Measurements from ENCODE around the gene BMERB1. TPM values are rescaled to one million over a fixed set of nuclear protein-coding genes. Genes with fewer than 3 reads are reported as not detected.
A peak's percentile ranks its signal among the peaks of the same experiment; 100 is the strongest.

Gene BMERB1
- total and polyA plus RNA-seq, 9 of the 15 experiments (the other 6 are each of a cell fraction or from before 2014, with no cell fraction given): 0.29 to 2.9 (median 0.94) TPM

GRCh38 chr16:15509051-15509592, 74.7 kb downstream of the BMERB1 start:
- Histone ChIP-seq H3K9me1 (ENCODE audit: control insufficient read depth, insufficient read depth, low read length) (no peaks in the 10 kb centered on the region), H3K79me2 (ENCODE audit: control insufficient read depth, insufficient read depth, low read length) (no peaks in the 10 kb centered on the region), H3K27ac (ENCODE audit: extremely low read depth, low read depth, low read length) (no peak overlapping the region), H2AFZ (ENCODE audit: low read depth, low read length) (peak overlapping the region; percentile 16; the same call in 1 of the 2 replicates), H3K27me3 (ENCODE audit: control insufficient read depth in 2 of 2, insufficient read depth in 2 of 2, low read length in 2 of 2) (no peaks in the 10 kb centered on the region), H3K4me2 (ENCODE audit: insufficient read depth, low read length) (peak overlapping the region; percentile 13; the same call in 1 of the 2 replicates), H3K9me3 (replicated peaks; ENCODE audit: control insufficient read depth, insufficient read depth, low read depth, low read length) (no peaks in the 10 kb centered on the region), H3K4me1 (replicated peaks in 1 of 2; ENCODE audit: control insufficient read depth in 2 of 2, insufficient read depth in 2 of 2, low read length in 2 of 2) (peaks cover 6 to 15% of the 10 kb centered on the region in 2 experiments; a peak in 3 of 5 replicates), H3K9ac (ENCODE audit: insufficient read depth in 1 of 2, low read depth in 2 of 2, low read length in 2 of 2) (no peak overlapping the region; a peak in 1 of 4 replicates), H4K20me1 (replicated peaks; ENCODE audit: control insufficient read depth, insufficient read depth, low read length) (no peaks in the 10 kb centered on the region), H3K36me3 (ENCODE audit: control insufficient read depth, insufficient read depth, low read length) (no peaks in the 10 kb centered on the region), H3K4me3 (no peak overlapping the region)
- FAIRE-seq: peak; percentile 48
- peak; percentile 29 to 61 (median 38) for DNase-seq (ENCODE audit: extremely low read depth in 1 of 4, low spot score in 3 of 4)
- CTCF ChIA-PET (ENCODE audit: low intra/inter-chr PET ratio): no interaction called here
- ATAC-seq: peak; percentile 50
- BruUV-seq (replicated peaks): no TSS peak
- POLR2A ChIA-PET: interaction anchor here (0.8 to 3.4 kb wide), 2 partner anchors 10 to 11 kb away, joined by 3 to 20 read pairs; no protein-coding TSS in a partner anchor
- intact Hi-C loops (cut with micrococcal nuclease): no loop called here
- 51% methylated on average over 14 of the region's 14 CpGs for WGBS (ENCODE audit: insufficient coverage, low coverage, missing lambda C conversion rate)
- in situ Hi-C loops (cut with MboI): no loop called here
- TF ChIP-seq ZNF589 (CRISPR knock-in tag; IDR thresholded peaks at IDR 0.05; ENCODE audit: low read depth): no peak
- no peak for TF ChIP-seq ETV1 (tag; conservative IDR thresholded peaks at IDR 0.05; ENCODE audit: low read depth)
- TF ChIP-seq ARID3A (IDR thresholded peaks at IDR 0.05; ENCODE audit: borderline replicate concordance, low read depth, low read length): no peak
- TF ChIP-seq NCOA1 (IDR thresholded peaks at IDR 0.05; ENCODE audit: low read depth): no peak
- no peak for TF ChIP-seq NR2C2 (CRISPR knock-in tag; IDR thresholded peaks at IDR 0.05)
- TF ChIP-seq NR2C2 (tag; IDR thresholded peaks at IDR 0.05): no peak
- no peak for TF ChIP-seq PPARD (CRISPR knock-in tag; IDR thresholded peaks at IDR 0.05)
- TF ChIP-seq ZNF592 (IDR thresholded peaks at IDR 0.05): no peak
- TF ChIP-seq ELF4 (CRISPR knock-in tag; IDR thresholded peaks at IDR 0.05): no peak
- peak; percentile 66 for TF ChIP-seq USF2 (CRISPR knock-in tag; IDR thresholded peaks at IDR 0.05)
- no peak for TF ChIP-seq CCAR2 (IDR thresholded peaks at IDR 0.05; ENCODE audit: low read depth, low read length)

Data from K562 (cell line).